Astrocyte (in vitro differentiated cells and primary cell): ENCODE data around the gene STRBP. TPM values are rescaled to one million over a fixed set of nuclear protein-coding genes. Genes with fewer than 3 reads are reported as not detected.

Experiments
- DNase-seq: peaks from one replicate; pipeline ENCODE4 v3.0.0-alpha.2; 2010; ENCODE audit warnings: low read depth
- FAIRE-seq: peaks from 2 replicates; lab custom pipeline; 2011; peaks lifted over from hg19 to GRCh38; lab: Jason Lieb, UNC
- H2AFZ ChIP-seq: 2 replicates; pipeline ENCODE4 v1.6.0; 2012; ENCODE audit warnings: low read depth, low read length, inconsistent platforms
- H3K27ac ChIP-seq: 2 replicates; pipeline ENCODE4 v1.5.1; 2011; ENCODE audit warnings: low read depth, low read length, inconsistent platforms
- H3K27me3 ChIP-seq: 2 replicates; pipeline ENCODE4 v1.6.0; 2011; ENCODE audit warnings: low read length, inconsistent platforms; ENCODE audit not compliant: insufficient read depth
- H3K36me3 ChIP-seq: 2 replicates; pipeline ENCODE4 v1.5.1; 2011; ENCODE audit warnings: low read length, inconsistent platforms; ENCODE audit not compliant: insufficient read depth
- H3K4me1 ChIP-seq: 2 replicates; pipeline ENCODE4 v1.5.1; 2011; ENCODE audit warnings: low read length, inconsistent platforms; ENCODE audit not compliant: insufficient read depth
- H3K4me2 ChIP-seq: 2 replicates; pipeline ENCODE4 v1.6.0; 2012; ENCODE audit warnings: low read length, inconsistent platforms
- H3K4me3 ChIP-seq: 2 replicates; pipeline ENCODE4 v1.5.1; 2011; ENCODE audit warnings: low read depth, mild to moderate bottlenecking, low read length, inconsistent platforms; ENCODE audit not compliant: insufficient read depth
- H3K79me2 ChIP-seq: 2 replicates; pipeline ENCODE4 v1.6.0; 2012; ENCODE audit warnings: mild to moderate bottlenecking, low read length, inconsistent platforms; ENCODE audit not compliant: insufficient read depth
- H3K9ac ChIP-seq: 2 replicates; pipeline ENCODE4 v1.6.0; 2012; ENCODE audit warnings: mild to moderate bottlenecking, low read length, inconsistent platforms
- H3K9me3 ChIP-seq: 2 replicates; pipeline ENCODE4 v1.5.1; 2012; ENCODE audit warnings: low read depth, mild to moderate bottlenecking, low read length, inconsistent platforms; ENCODE audit not compliant: insufficient read depth
- H4K20me1 ChIP-seq: 2 replicates; pipeline ENCODE4 v1.6.0; 2012; ENCODE audit warnings: low read length, inconsistent platforms; ENCODE audit not compliant: insufficient read depth
- H3K27ac Mint-ChIP-seq: one replicate; pipeline ENCODE4 v1.8.0; 2021; ENCODE audit warnings: mild to moderate bottlenecking, mixed read lengths; ENCODE audit not compliant: unreplicated experiment
- H3K27me3 Mint-ChIP-seq: one replicate; pipeline ENCODE4 v1.8.0; 2021; ENCODE audit warnings: low read depth, mixed read lengths; ENCODE audit not compliant: unreplicated experiment
- H3K36me3 Mint-ChIP-seq: one replicate; pipeline ENCODE4 v1.8.0; 2021; ENCODE audit warnings: low read depth, mixed read lengths; ENCODE audit not compliant: unreplicated experiment
- H3K4me1 Mint-ChIP-seq: one replicate; pipeline ENCODE4 v1.8.0; 2021; ENCODE audit warnings: low read depth, mixed read lengths; ENCODE audit not compliant: unreplicated experiment
- H3K4me3 Mint-ChIP-seq: one replicate; pipeline ENCODE4 v1.8.0; 2021; ENCODE audit warnings: mild to moderate bottlenecking, moderate library complexity, mixed read lengths; ENCODE audit not compliant: unreplicated experiment
- H3K9me3 Mint-ChIP-seq: one replicate; pipeline ENCODE4 v1.8.0; 2021; ENCODE audit warnings: mild to moderate bottlenecking, mixed read lengths; ENCODE audit not compliant: unreplicated experiment
- EZH2 ChIP-seq: IDR thresholded peaks from 2 replicates; pipeline ENCODE4 v1.6.1; 2012; ENCODE audit warnings: mild to moderate bottlenecking, low read length, inconsistent platforms; ENCODE audit not compliant: insufficient read depth
- total RNA-seq: library from RNA; stranded (reverse); gene quantifications from 2 replicates; pipeline ENCODE4 v1.2.1, GENCODE V29; 2021
- TF ChIP-seq, protein P1 (sequence below): IDR thresholded peaks from 2 replicates; pipeline ENCODE4 v1.5.1; 2011; ENCODE audit warnings: low read depth, mild to moderate bottlenecking, inconsistent platforms, low read length, moderate library complexity; ENCODE audit not compliant: insufficient read depth

The STRBP gene
- total RNA-seq, 1 donor from 2014 or later: 13.1 TPM

GRCh38 chr9:123109540-123110279, 158.7 kb downstream of the STRBP start:
- peaks cover under 1% of the 10 kb centered on the region for H3K36me3 ChIP-seq
- no peak overlapping the region for H3K27ac Mint-ChIP-seq
- no peaks in the 10 kb centered on the region for H3K9me3 ChIP-seq

DNA sequence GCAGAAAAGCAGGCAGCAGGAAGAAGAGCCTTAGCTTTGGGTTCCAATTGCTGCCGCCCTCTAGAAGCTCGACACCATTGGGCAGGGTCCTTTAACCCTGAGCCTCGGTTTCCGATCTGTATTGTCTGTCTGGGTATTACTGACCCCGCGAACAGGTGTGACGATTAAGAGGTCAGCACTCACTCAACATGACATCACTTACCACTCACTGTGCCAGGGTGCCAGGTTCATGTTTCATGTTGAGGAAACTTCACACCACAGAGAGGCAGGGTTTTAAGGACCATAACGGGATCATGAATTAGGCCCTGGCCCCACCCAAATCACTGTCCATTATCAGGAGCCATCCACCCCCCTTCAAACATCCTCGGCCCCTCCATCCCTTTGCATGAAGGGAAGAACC, 159.4 kb downstream of the STRBP start:
- Mint-ChIP-seq H3K9me3 (no peaks in the 10 kb centered on the region), H3K4me1 (peaks cover 2% of the 10 kb centered on the region), H3K36me3 (peaks cover 14% of the 10 kb centered on the region), H3K27me3 (no peaks in the 10 kb centered on the region), H3K4me3 (no peak overlapping the region), H3K27ac (no peak overlapping the region)
- Histone ChIP-seq H3K4me2 (no peak overlapping the region), H2AFZ (no peak overlapping the region), H3K36me3 (peaks cover 4% of the 10 kb centered on the region), H3K79me2 (no peaks in the 10 kb centered on the region), H3K9me3 (no peaks in the 10 kb centered on the region), H3K4me1 (no peaks in the 10 kb centered on the region), H3K9ac (no peak overlapping the region), H3K4me3 (no peak overlapping the region), H4K20me1 (peaks cover 19% of the 10 kb centered on the region), H3K27ac (no peak overlapping the region), H3K27me3 (no peaks in the 10 kb centered on the region)
- FAIRE-seq (no peak), DNase-seq (no peak)
- TF ChIP-seq, protein P1, sequence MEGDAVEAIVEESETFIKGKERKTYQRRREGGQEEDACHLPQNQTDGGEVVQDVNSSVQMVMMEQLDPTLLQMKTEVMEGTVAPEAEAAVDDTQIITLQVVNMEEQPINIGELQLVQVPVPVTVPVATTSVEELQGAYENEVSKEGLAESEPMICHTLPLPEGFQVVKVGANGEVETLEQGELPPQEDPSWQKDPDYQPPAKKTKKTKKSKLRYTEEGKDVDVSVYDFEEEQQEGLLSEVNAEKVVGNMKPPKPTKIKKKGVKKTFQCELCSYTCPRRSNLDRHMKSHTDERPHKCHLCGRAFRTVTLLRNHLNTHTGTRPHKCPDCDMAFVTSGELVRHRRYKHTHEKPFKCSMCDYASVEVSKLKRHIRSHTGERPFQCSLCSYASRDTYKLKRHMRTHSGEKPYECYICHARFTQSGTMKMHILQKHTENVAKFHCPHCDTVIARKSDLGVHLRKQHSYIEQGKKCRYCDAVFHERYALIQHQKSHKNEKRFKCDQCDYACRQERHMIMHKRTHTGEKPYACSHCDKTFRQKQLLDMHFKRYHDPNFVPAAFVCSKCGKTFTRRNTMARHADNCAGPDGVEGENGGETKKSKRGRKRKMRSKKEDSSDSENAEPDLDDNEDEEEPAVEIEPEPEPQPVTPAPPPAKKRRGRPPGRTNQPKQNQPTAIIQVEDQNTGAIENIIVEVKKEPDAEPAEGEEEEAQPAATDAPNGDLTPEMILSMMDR: no peak
- TF ChIP-seq EZH2: no peak

More at GRCh38 chr9:123109540-123110279, 158.7 kb downstream of the STRBP start:
- Mint-ChIP-seq H3K9me3 (no peaks in the 10 kb centered on the region), H3K4me3 (no peak overlapping the region), H3K4me1 (peaks cover 2% of the 10 kb centered on the region), H3K36me3 (peaks cover 14% of the 10 kb centered on the region), H3K27me3 (no peaks in the 10 kb centered on the region)
- TF ChIP-seq EZH2: no peak
- TF ChIP-seq, protein P1: no peak
- H3K27ac ChIP-seq: no peak overlapping the region
- no peak overlapping the region for H2AFZ ChIP-seq
- H3K4me1 ChIP-seq: no peaks in the 10 kb centered on the region
- FAIRE-seq (no peak), DNase-seq (no peak)
- no peak overlapping the region for H3K4me2 ChIP-seq
- H3K27me3 ChIP-seq: no peaks in the 10 kb centered on the region
- no peaks in the 10 kb centered on the region for H3K79me2 ChIP-seq
- H4K20me1 ChIP-seq: peaks cover 19% of the 10 kb centered on the region
- no peak overlapping the region for H3K4me3 ChIP-seq
- no peak overlapping the region for H3K9ac ChIP-seq
